Vagina (tissue), 2 donors: ENCODE results near the gene CCDC121. TPM values are rescaled to one million over a fixed set of nuclear protein-coding genes. Genes with fewer than 3 reads are reported as not detected.
A peak's percentile ranks its signal among the peaks of the same experiment; 100 is the strongest.
"Not testable (repeated sequence)": the region's sequence is repeated elsewhere in the genome, so short reads cannot be mapped to it uniquely, and the experiment has no call there.

Experiments used
- DNase-seq, 2 donors: peaks; one replicate each; pipeline ENCODE4 v3.0.0-alpha.2; 2017; ENCODE audit errors: extremely low spot score in 2 of 2
- H3K27ac ChIP-seq: fragments of 200-600 bp; sonication (generic); one replicate; pipeline ENCODE4 v1.5.1; 2019
- H3K27me3 ChIP-seq: fragments of 200-600 bp; sonication (generic); one replicate; pipeline ENCODE4 v1.5.1; 2019
- H3K36me3 ChIP-seq, 2 donors: fragments of 200-600 bp; sonication (generic); one replicate each; pipeline ENCODE4 v1.5.1; 2017 to 2019
- H3K4me1 ChIP-seq: fragments of 200-600 bp; sonication (generic); one replicate; pipeline ENCODE4 v1.5.1; 2019
- H3K4me3 ChIP-seq, 2 donors: fragments of 200-600 bp; sonication (generic); 1 replicate in 1 of 2; 2 replicates in 1 of 2; pipeline ENCODE4 v1.5.1; 2016 to 2019
- H3K9me3 ChIP-seq: fragments of 200-600 bp; sonication (generic); one replicate; pipeline ENCODE4 v1.5.1; 2019
- CTCF ChIP-seq, 3 experiments: fragments of 450-650 bp in 2 of 3; fragments of 200-600 bp in 1 of 3; sonication (generic) in 1 of 3; IDR thresholded peaks; one replicate each; pipeline ENCODE4 v1.5.1; 2017 to 2019; ENCODE audit warnings: antibody characterized with exemption in 3 of 3, mild to moderate bottlenecking in 2 of 3, moderate library complexity in 2 of 3
- POLR2A ChIP-seq, 2 donors: fragments of 450-650 bp; IDR thresholded peaks; one replicate each; pipeline ENCODE4 v1.6.1; 2017; ENCODE audit warnings: antibody characterized with exemption in 2 of 2, mild to moderate bottlenecking in 2 of 2, moderate library complexity in 2 of 2
- POLR2AphosphoS5 ChIP-seq, 2 donors: sonication (generic); formaldehyde crosslinking; IDR thresholded peaks; one replicate each; pipeline ENCODE4 v1.9.0; 2017; ENCODE audit warnings: antibody characterized with exemption in 2 of 2, mild to moderate bottlenecking in 2 of 2, low read depth in 1 of 2; ENCODE audit not compliant: insufficient read depth in 1 of 2
- intact Hi-C: fragments of 100-400 bp; cut with DNase I; formaldehyde crosslinking; loops from one replicate; pipeline ENCODE4 v1.15.1; 2023
- total RNA-seq: library from RNA; depleted of rRNA; stranded (reverse); fragments of >200 nt; gene quantifications from one replicate; pipeline ENCODE4 v1.2.3, GENCODE V29; 2016

The CCDC121 gene
- total RNA-seq, 1 donor from 2014 or later: 2.5 TPM

DNA sequence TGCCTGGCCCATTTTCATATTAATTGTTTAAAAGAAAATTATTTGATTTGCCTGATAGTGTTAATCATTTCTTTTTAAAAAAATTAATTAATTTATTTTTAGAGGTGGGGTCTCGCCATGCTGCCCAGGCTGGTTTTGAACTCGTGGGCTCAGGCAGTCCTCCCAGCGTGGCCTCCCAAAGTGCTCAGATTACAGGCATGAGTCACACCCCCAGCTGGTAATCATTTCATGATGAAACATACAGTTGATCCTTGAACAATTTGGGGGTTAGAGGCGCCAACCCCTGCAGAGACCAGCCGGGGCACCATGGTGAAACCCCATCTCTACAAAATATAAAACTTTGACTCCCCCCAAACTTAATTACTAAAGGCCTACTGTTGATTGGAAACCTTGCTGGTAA, 8.0 kb upstream of the CCDC121 start:
- Histone ChIP-seq H3K4me3 (no peak overlapping the region), H3K36me3 (peaks cover 8 to 85% of the 10 kb centered on the region in 2 donors), H3K4me1 (no peaks in the 10 kb centered on the region), H3K9me3 (no peaks in the 10 kb centered on the region), H3K27me3 (no peaks in the 10 kb centered on the region), H3K27ac (no peak overlapping the region)
- intact Hi-C loops: no loop called here
- no peak for DNase-seq
- TF ChIP-seq POLR2AphosphoS5 (IDR thresholded peaks at IDR 0.05; ENCODE audit: insufficient read depth in 1 of 2, low read depth in 1 of 2): no peak
- no peak for TF ChIP-seq POLR2A (IDR thresholded peaks at IDR 0.05)
- no peak for TF ChIP-seq CTCF (IDR thresholded peaks at IDR 0.05)

GRCh38 chr2:27634291-27634690, 5.5 kb upstream of the CCDC121 start:
- intact Hi-C loops: no loop called here
- H3K4me1 ChIP-seq: peaks cover 17% of the 10 kb centered on the region
- no peaks in the 10 kb centered on the region for H3K9me3 ChIP-seq
- H3K36me3 ChIP-seq: peaks cover 8 to 63% of the 10 kb centered on the region in 2 donors
- TF ChIP-seq CTCF (IDR thresholded peaks at IDR 0.05): no peak
- TF ChIP-seq POLR2AphosphoS5 (IDR thresholded peaks at IDR 0.05; ENCODE audit: insufficient read depth in 1 of 2, low read depth in 1 of 2): no peak
- TF ChIP-seq POLR2A (IDR thresholded peaks at IDR 0.05): no peak
- H3K4me3 ChIP-seq: no peak overlapping the region
- H3K27ac ChIP-seq: no peak overlapping the region
- DNase-seq: no peak
- no peaks in the 10 kb centered on the region for H3K27me3 ChIP-seq

DNA sequence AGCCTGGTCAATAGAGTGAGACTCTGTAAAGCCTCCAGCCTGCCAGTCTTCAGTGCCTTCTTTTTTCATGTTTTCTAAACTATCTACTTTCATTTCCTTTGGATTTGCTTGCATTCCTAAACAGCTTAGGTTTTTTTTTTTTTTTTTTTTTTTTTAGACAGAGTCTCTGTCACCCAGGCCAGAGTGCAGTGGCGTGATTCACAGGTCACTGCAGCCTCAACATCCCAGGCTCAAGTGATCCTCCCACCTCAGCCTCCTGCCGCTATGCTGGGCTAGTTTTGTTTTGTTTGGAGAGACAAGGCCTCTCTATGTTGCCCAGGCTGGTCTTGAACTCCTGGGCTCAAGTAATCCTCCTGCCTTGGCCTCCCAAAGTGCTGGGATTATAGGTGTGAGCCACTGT, 1.4 kb upstream of the CCDC121 start:
- not testable (repeated sequence) for H3K27me3 ChIP-seq

GRCh38 chr2:27627963-27628766, 647 bp downstream of the CCDC121 start:
- peaks cover 0 to 20% of the 10 kb centered on the region in 2 donors for H3K36me3 ChIP-seq
- intact Hi-C loops: loop anchor here (5.0 kb wide), 1 partner anchor 136 kb away; no protein-coding TSS in a partner anchor
- peak overlapping the region; percentile 74 to 84 for H3K4me3 ChIP-seq
- H3K4me1 ChIP-seq: peaks cover 26% of the 10 kb centered on the region
- H3K27ac ChIP-seq: peak overlapping the region; percentile 89
- no peak for DNase-seq
- H3K9me3 ChIP-seq: no peaks in the 10 kb centered on the region
- peak in 1 of 2 donors; percentile 37 for TF ChIP-seq POLR2AphosphoS5 (IDR thresholded peaks at IDR 0.05; ENCODE audit: insufficient read depth in 1 of 2, low read depth in 1 of 2)
- no peak for TF ChIP-seq POLR2A (IDR thresholded peaks at IDR 0.05)
- no peaks in the 10 kb centered on the region for H3K27me3 ChIP-seq

More for the DNA sequence above, 1.4 kb upstream of the CCDC121 start:
- Histone ChIP-seq H3K36me3 (peaks cover 0 to 29% of the 10 kb centered on the region in 2 donors), H3K4me1 (peaks cover 26% of the 10 kb centered on the region)
- H3K4me3 ChIP-seq, intact Hi-C loops, DNase-seq, H3K27ac ChIP-seq, H3K9me3 ChIP-seq: not testable (repeated sequence)

GRCh38 chr2:27626921-27627320, 1.9 kb downstream of the CCDC121 start:
- H3K4me3 ChIP-seq, H3K9me3 ChIP-seq, DNase-seq, H3K27me3 ChIP-seq: not testable (repeated sequence)
- intact Hi-C loops: loop anchor here (5.0 kb wide), 1 partner anchor 135 kb away; no protein-coding TSS in a partner anchor
- H3K4me1 ChIP-seq: peaks cover 26% of the 10 kb centered on the region
- H3K27ac ChIP-seq: peak overlapping the region; percentile 41
- peaks cover 0 to 22% of the 10 kb centered on the region in 2 donors for H3K36me3 ChIP-seq

DNA sequence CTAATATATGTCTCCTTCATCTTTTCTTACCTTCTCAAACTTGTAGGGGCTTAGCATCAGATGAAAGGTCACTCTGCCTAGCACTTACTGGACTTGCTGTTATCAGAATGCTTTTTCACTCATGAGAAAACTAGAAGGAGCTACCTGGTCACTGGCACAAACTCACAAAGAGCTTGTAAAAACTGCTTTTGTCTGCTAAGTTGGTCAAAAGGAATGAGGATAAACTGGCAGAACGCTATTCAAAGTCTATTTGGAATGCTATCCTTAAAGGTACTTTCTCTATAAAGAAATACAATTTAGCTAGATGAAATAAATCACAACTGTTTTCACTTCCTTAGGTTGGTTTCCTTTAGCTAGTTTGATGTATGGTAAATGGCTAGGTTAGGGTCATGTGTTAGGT, 2.5 kb downstream of the CCDC121 start:
- DNase-seq, H3K9me3 ChIP-seq, H3K27me3 ChIP-seq, H3K27ac ChIP-seq, H3K4me3 ChIP-seq: not testable (repeated sequence)
- peaks cover 0 to 25% of the 10 kb centered on the region in 2 donors for H3K36me3 ChIP-seq
- intact Hi-C loops: loop anchor here (5.0 kb wide), 1 partner anchor 134 kb away; no protein-coding TSS in a partner anchor
- H3K4me1 ChIP-seq: peaks cover 26% of the 10 kb centered on the region

- DNase-seq: no peak
- Histone ChIP-seq H3K27ac (no peak overlapping the region), H3K4me3 (no peak overlapping the region), H3K36me3 (peaks cover 0 to 30% of the 10 kb centered on the region in 2 donors), H3K27me3 (no peaks in the 10 kb centered on the region), H3K4me1 (peaks cover 15% of the 10 kb centered on the region), H3K9me3 (no peaks in the 10 kb centered on the region)
- intact Hi-C loops: loop anchor here (5.0 kb wide), 1 partner anchor 133 kb away; no protein-coding TSS in a partner anchor
- TF ChIP-seq POLR2A (IDR thresholded peaks at IDR 0.05) (no peak), POLR2AphosphoS5 (IDR thresholded peaks at IDR 0.05; ENCODE audit: insufficient read depth in 1 of 2, low read depth in 1 of 2) (no peak), CTCF (IDR thresholded peaks at IDR 0.05) (no peak)
These were observed 3.9 kb downstream of the CCDC121 start for GRCh38 chr2:27624943-27625342.
